Suprapubic skin (tissue), 4 donors: ENCODE data around the gene ZNF70. TPM values are rescaled to one million over a fixed set of nuclear protein-coding genes. Genes with fewer than 3 reads are reported as not detected.

Experiments
- DNase-seq, 2 donors: peaks; one replicate each; pipeline ENCODE4 v3.0.0-alpha.2; 2019; ENCODE audit warnings: low spot score in 2 of 2
- H3K27ac ChIP-seq: fragments of 200-600 bp; sonication (generic); one replicate; pipeline ENCODE4 v1.5.1; 2019
- H3K27me3 ChIP-seq: fragments of 200-600 bp; sonication (generic); one replicate; pipeline ENCODE4 v1.5.1; 2019
- H3K36me3 ChIP-seq: fragments of 200-600 bp; sonication (generic); one replicate; pipeline ENCODE4 v1.5.1; 2019
- H3K4me1 ChIP-seq: fragments of 200-600 bp; sonication (generic); one replicate; pipeline ENCODE4 v1.5.1; 2019
- H3K4me3 ChIP-seq: fragments of 200-600 bp; sonication (generic); one replicate; pipeline ENCODE4 v1.5.1; 2019; ENCODE audit warnings: mild to moderate bottlenecking
- H3K9me3 ChIP-seq: fragments of 200-600 bp; sonication (generic); one replicate; pipeline ENCODE4 v1.5.1; 2019
- CTCF ChIP-seq, 2 donors: fragments of 200-600 bp in 1 of 2; fragments of 450-650 bp in 1 of 2; sonication (generic) in 1 of 2; IDR thresholded peaks; one replicate each; pipeline ENCODE4 v1.5.1; 2016 to 2019; ENCODE audit warnings: antibody characterized with exemption in 2 of 2, mild to moderate bottlenecking in 1 of 2, moderate library complexity in 1 of 2
- EP300 ChIP-seq: sonication (generic); formaldehyde crosslinking; IDR thresholded peaks from one replicate; pipeline ENCODE4 v1.6.1; 2017; ENCODE audit warnings: antibody characterized with exemption
- POLR2A ChIP-seq, 2 donors: fragments of 450-650 bp; IDR thresholded peaks; one replicate each; pipeline ENCODE4 v1.6.1; 2017; ENCODE audit warnings: antibody characterized with exemption in 2 of 2, mild to moderate bottlenecking in 2 of 2, moderate library complexity in 2 of 2
- POLR2AphosphoS5 ChIP-seq, 3 donors: sonication (generic); formaldehyde crosslinking; IDR thresholded peaks; one replicate each; pipeline ENCODE4 v1.6.1; 2017; ENCODE audit warnings: antibody characterized with exemption in 3 of 3
- WGBS: methylation state at CpG from one replicate; pipeline ENCODE4 v1.1.5; 2018; 5-methylcytosine and 5-hydroxymethylcytosine counted together
- total RNA-seq, 4 donors: library from RNA; depleted of rRNA; stranded (reverse); fragments of >200 nt; gene quantifications; one replicate each; pipeline ENCODE4 v1.1.0, GENCODE V29; 2016

Gene ZNF70
- total RNA-seq, 4 donors from 2014 or later: 1.7 to 5.1 (median 3.1) TPM

- H3K9me3 ChIP-seq: no peaks in the 10 kb centered on the region
- H3K4me1 ChIP-seq: no peaks in the 10 kb centered on the region
- H3K4me3 ChIP-seq: no peak overlapping the region
- DNase-seq: no peak
- H3K36me3 ChIP-seq: peaks cover 68% of the 10 kb centered on the region
- TF ChIP-seq CTCF (IDR thresholded peaks at IDR 0.05): no peak
- no peak for TF ChIP-seq POLR2AphosphoS5 (IDR thresholded peaks at IDR 0.05)
- whole genome bisulfite sequencing: 91% methylated on average over 11 of the region's 19 CpGs
- no peak overlapping the region for H3K27ac ChIP-seq
- no peaks in the 10 kb centered on the region for H3K27me3 ChIP-seq
These were observed 55.2 kb downstream of the ZNF70 start for GRCh38 chr22:23695571-23696325.

GRCh38 chr22:23695141-23695540, 55.8 kb downstream of the ZNF70 start:
- no peak overlapping the region for H3K27ac ChIP-seq
- no peaks in the 10 kb centered on the region for H3K9me3 ChIP-seq
- DNase-seq: peak in 1 of 2 donors; percentile 43
- no peaks in the 10 kb centered on the region for H3K4me1 ChIP-seq
- H3K27me3 ChIP-seq: no peaks in the 10 kb centered on the region
- no peak overlapping the region for H3K4me3 ChIP-seq
- TF ChIP-seq POLR2AphosphoS5 (IDR thresholded peaks at IDR 0.05) (no peak), POLR2A (IDR thresholded peaks at IDR 0.05) (no peak), CTCF (IDR thresholded peaks at IDR 0.05) (no peak), EP300 (no peak)
- WGBS: 77% methylated on average over 3 of the region's 3 CpGs
- H3K36me3 ChIP-seq: peaks cover 62% of the 10 kb centered on the region

- H3K36me3 ChIP-seq: peaks cover 58% of the 10 kb centered on the region
- H3K4me1 ChIP-seq: no peaks in the 10 kb centered on the region
- no peaks in the 10 kb centered on the region for H3K27me3 ChIP-seq
- DNase-seq: no peak
- TF ChIP-seq EP300 (no peak), POLR2AphosphoS5 (IDR thresholded peaks at IDR 0.05) (no peak), CTCF (IDR thresholded peaks at IDR 0.05) (no peak), POLR2A (IDR thresholded peaks at IDR 0.05) (no peak)
- H3K9me3 ChIP-seq: no peaks in the 10 kb centered on the region
- H3K27ac ChIP-seq: no peak overlapping the region
- WGBS: 81% methylated on average over 4 of the region's 11 CpGs
- H3K4me3 ChIP-seq: no peak overlapping the region
These were observed 56.8 kb downstream of the ZNF70 start for GRCh38 chr22:23693979-23694680.

- Histone ChIP-seq H3K36me3 (peaks cover 53% of the 10 kb centered on the region), H3K27me3 (no peaks in the 10 kb centered on the region), H3K4me3 (no peak overlapping the region), H3K4me1 (no peaks in the 10 kb centered on the region), H3K27ac (no peak overlapping the region), H3K9me3 (no peaks in the 10 kb centered on the region)
- TF ChIP-seq EP300 (no peak), POLR2A (IDR thresholded peaks at IDR 0.05) (no peak), POLR2AphosphoS5 (IDR thresholded peaks at IDR 0.05) (no peak), CTCF (IDR thresholded peaks at IDR 0.05) (no peak)
- 94% methylated on average over 4 of the region's 12 CpGs for WGBS
- no peak for DNase-seq
These were observed 58.2 kb downstream of the ZNF70 start for GRCh38 chr22:23692598-23693291.
